GM23248 (cell line): Measurements from ENCODE around the gene DACT3.

ENCODE experiments used
- EZH2 ChIP-seq: fragments of 200-600 bp; sonication (generic); IDR thresholded peaks from 2 replicates; pipeline ENCODE4 v1.6.1; 2018; ENCODE audit warnings: antibody characterized with exemption, mild to moderate bottlenecking; ENCODE audit not compliant: insufficient read depth, poor library complexity, severe bottlenecking
- EZH2phosphoT487 ChIP-seq: fragments of 200-600 bp; sonication (generic); IDR thresholded peaks from 2 replicates; pipeline ENCODE4 v1.6.1; 2018; ENCODE audit warnings: antibody characterized with exemption, moderate library complexity, mild to moderate bottlenecking, low read depth; ENCODE audit not compliant: insufficient read depth

GRCh38 chr19:46617601-46618000 is 43.4 kb downstream of the DACT3 start:
- TF ChIP-seq EZH2phosphoT487 (no peak), EZH2 (no peak)
